HUDEP-2 (cell line): ENCODE data around the gene RPL7A.
"Not testable (repeated sequence)": the region's sequence is repeated elsewhere in the genome, so short reads cannot be mapped to it uniquely, and the experiment has no call there.

Experiments
- DNase-seq, 76 experiments: peaks; one replicate each; lab custom pipeline; 2025; ENCODE audit not compliant: unreplicated experiment in 76 of 76; lab: John Stamatoyannopoulos, UW

RPL7A gene

GRCh38 chr9:133347985-133348717, at the start of gene RPL7A, which contains the start of gene MED22:
Gene RPL7A (plus strand): TSS chr9:133348218. CDS start chr9:133348244, 26 bp downstream.
Gene MED22 (minus strand): TSS chr9:133348131. CDS start chr9:133346662, 1,469 bp downstream.
- DNase-seq, result peak in 75 of 76 experiments; percentile 51 to 95 (median 85)

- DNase-seq, result not testable (repeated sequence)
Measured at GRCh38 chr9:133299996-133300395, 48.0 kb upstream of the RPL7A start.

GRCh38 chr9:133301253-133302230, 46.5 kb upstream of the RPL7A start:
- no peak for DNase-seq

GRCh38 chr9:133303266-133304157, 44.5 kb upstream of the RPL7A start:
- no peak for DNase-seq

- no peak for DNase-seq
Measured at GRCh38 chr9:133304158-133304470, 43.9 kb upstream of the RPL7A start.

GRCh38 chr9:133304477-133305377, 43.3 kb upstream of the RPL7A start:
- DNase-seq, result no peak

- DNase-seq, result no peak
Measured at GRCh38 chr9:133305731-133306130, 42.3 kb upstream of the RPL7A start.

GRCh38 chr9:133306242-133307204, 41.5 kb upstream of the RPL7A start:
- DNase-seq, result no peak

- DNase-seq, result no peak
Measured at GRCh38 chr9:133307301-133307700, 40.7 kb upstream of the RPL7A start.

- DNase-seq, result no peak
Measured at GRCh38 chr9:133309608-133310007, 38.4 kb upstream of the RPL7A start.

GRCh38 chr9:133315997-133316396, 32.0 kb upstream of the RPL7A start:
- no peak for DNase-seq

GRCh38 chr9:133317551-133317950, 30.5 kb upstream of the RPL7A start:
- DNase-seq, result not testable (repeated sequence)

GRCh38 chr9:133320421-133320881, 27.6 kb upstream of the RPL7A start:
- no peak for DNase-seq

GRCh38 chr9:133321411-133321935, 26.5 kb upstream of the RPL7A start:
- no peak for DNase-seq

GRCh38 chr9:133322701-133323100, 25.3 kb upstream of the RPL7A start:
- no peak for DNase-seq

- no peak for DNase-seq
Measured at GRCh38 chr9:133323211-133323610, 24.8 kb upstream of the RPL7A start.

- DNase-seq, result no peak
Measured at GRCh38 chr9:133323991-133324703, 23.9 kb upstream of the RPL7A start.
